Activated T-cell treated with anti-CD3 and anti-CD28 coated beads, Interleukin-2, amount 50 U/mL, for 4 hours (primary cell): ENCODE results near the gene CAPN8. TPM values are rescaled to one million over a fixed set of nuclear protein-coding genes. Genes with fewer than 3 reads are reported as not detected.
A peak's percentile ranks its signal among the peaks of the same experiment; 100 is the strongest.

Source experiments
- ATAC-seq, 2 donors: fragments of 200-7000 bp; cut with Tn5 transposase; one replicate each; pipeline ENCODE4 v1.10.0; 2021
- DNase-seq: peaks from one replicate; pipeline ENCODE4 v3.0.0-alpha.2; 2020
- H3K27me3 Mint-ChIP-seq: one replicate; pipeline ENCODE4 v1.8.0; 2021; ENCODE audit warnings: low read depth, mixed read lengths
- H3K36me3 Mint-ChIP-seq: one replicate; pipeline ENCODE4 v1.8.0; 2022; ENCODE audit warnings: mixed read lengths; ENCODE audit not compliant: insufficient read depth
- H3K4me1 Mint-ChIP-seq: one replicate; pipeline ENCODE4 v1.8.0; 2021; ENCODE audit warnings: low read depth, mixed read lengths
- H3K4me3 Mint-ChIP-seq: one replicate; pipeline ENCODE4 v1.8.0; 2021; ENCODE audit warnings: mild to moderate bottlenecking, moderate library complexity, mixed read lengths
- H3K9me3 Mint-ChIP-seq: one replicate; pipeline ENCODE4 v1.8.0; 2021; ENCODE audit warnings: mixed read lengths
- total RNA-seq, 3 donors: library from RNA; stranded (reverse); gene quantifications; one replicate each; pipeline ENCODE4 v1.2.1, GENCODE V29; 2021

Gene CAPN8
- total RNA-seq, 3 donors from 2014 or later, result not detected

DNA sequence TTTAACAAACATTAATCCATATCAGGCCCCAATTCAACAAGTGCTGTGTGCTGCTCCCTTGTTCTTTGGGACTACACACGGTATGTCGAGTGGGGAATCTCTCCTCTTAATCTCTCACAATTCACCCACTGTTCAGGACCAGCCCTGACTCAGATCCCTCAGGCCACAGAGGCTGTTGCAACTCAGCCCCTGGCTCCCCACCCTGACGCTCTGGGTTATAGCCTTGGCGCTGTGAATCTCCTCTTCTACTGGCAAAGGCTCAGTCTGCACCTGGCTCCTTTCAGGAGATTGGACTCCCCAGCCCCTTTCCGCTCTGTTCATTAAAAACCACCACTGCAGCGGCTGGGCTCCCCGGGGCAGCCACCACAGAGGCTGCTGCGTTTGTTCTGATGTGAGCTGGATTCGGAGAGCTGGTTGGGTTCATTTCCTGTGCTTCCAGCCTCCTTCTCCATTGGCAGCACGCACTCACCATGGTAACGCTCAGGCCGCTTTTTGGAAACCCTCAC is 13.0 kb downstream of the CAPN8 start:
- no peak for ATAC-seq
- H3K27me3 Mint-ChIP-seq, result peaks cover 8% of the 10 kb centered on the region
- H3K36me3 Mint-ChIP-seq, result no peaks in the 10 kb centered on the region
- H3K9me3 Mint-ChIP-seq, result no peaks in the 10 kb centered on the region
- no peak overlapping the region for H3K4me3 Mint-ChIP-seq
- H3K4me1 Mint-ChIP-seq, result no peaks in the 10 kb centered on the region
- no peak for DNase-seq

DNA sequence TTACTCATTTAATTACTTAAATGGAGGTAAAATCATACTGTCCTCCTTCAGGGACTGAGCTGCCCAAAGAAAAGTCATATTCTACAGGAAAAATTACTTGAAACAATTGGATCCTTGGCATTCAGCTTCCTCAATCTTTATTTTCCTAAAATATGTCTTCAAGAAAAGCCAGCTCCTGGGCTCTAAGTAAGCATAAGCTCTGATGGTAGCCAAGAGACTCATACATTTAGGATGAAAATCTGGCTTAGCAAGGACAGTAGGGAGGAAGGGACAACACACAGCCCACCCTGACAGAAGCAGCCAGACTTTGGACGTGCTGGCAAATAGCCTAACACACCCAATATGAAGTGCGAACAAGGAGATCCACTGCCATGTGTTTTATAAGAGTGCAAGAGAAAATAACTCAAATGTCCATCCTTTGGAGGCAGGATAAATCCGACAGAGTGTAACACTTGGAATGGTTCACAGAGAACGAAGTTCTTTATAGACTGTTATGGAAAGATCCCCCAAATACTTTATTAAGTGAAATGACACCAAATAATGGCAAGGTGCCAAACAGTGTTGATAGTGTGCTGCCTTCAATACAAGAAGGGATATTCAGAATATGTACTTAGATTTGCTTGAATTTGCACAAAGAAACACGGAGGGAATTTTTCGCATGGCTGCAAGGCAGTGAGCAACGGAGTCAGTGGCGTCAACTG is 14.1 kb downstream of the CAPN8 start:
- H3K36me3 Mint-ChIP-seq, result no peaks in the 10 kb centered on the region
- no peaks in the 10 kb centered on the region for H3K9me3 Mint-ChIP-seq
- DNase-seq, result no peak
- ATAC-seq, result no peak
- peaks cover 8% of the 10 kb centered on the region for H3K27me3 Mint-ChIP-seq
- H3K4me1 Mint-ChIP-seq, result no peaks in the 10 kb centered on the region
- no peak overlapping the region for H3K4me3 Mint-ChIP-seq

DNA sequence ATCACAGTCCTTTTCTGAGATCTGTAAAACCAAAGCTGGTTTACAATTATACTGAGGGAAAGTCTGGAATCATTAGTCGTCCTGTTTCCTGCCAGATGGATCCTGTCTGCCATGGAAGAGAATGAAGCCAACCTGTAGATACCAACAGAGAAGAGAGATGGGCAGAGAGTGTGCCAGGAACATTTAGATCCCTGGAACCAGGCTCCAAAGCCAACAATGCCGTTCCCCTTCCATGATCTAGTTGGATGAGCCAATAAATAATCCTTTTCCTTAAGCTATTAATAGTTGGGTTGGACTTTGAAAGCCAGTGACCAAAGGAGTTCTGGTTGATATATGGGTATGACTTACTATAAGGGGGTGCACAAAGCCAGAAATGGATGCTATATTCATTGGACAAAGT is 15.0 kb downstream of the CAPN8 start:
- no peak overlapping the region for H3K4me3 Mint-ChIP-seq
- no peak for DNase-seq
- H3K4me1 Mint-ChIP-seq, result no peaks in the 10 kb centered on the region
- H3K9me3 Mint-ChIP-seq, result no peaks in the 10 kb centered on the region
- peaks cover 5% of the 10 kb centered on the region for H3K27me3 Mint-ChIP-seq
- no peaks in the 10 kb centered on the region for H3K36me3 Mint-ChIP-seq
- no peak for ATAC-seq

DNA sequence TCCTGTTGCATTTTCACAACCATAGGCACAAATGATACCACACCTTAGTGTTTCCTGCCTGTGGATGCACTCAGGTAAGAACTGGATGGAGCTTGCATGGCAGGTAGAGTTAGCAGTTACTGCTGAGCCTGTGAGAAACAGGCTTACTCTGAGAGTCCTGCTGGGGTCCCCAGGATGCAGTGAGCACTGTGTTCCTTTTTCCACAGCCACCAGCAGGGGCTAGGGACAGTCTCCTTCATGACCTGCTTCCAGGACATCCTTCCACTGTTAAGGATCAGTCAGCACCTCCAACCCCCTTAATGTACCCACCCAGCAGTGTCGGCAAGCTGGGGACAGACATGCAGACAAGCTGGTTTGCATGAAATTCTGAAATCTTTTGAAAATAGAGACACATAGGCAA is 16.3 kb downstream of the CAPN8 start:
- ATAC-seq (no peak), DNase-seq (no peak)
- H3K4me3 Mint-ChIP-seq, result no peak overlapping the region
- H3K4me1 Mint-ChIP-seq, result no peaks in the 10 kb centered on the region
- H3K27me3 Mint-ChIP-seq, result peaks cover 8% of the 10 kb centered on the region
- no peaks in the 10 kb centered on the region for H3K36me3 Mint-ChIP-seq
- no peaks in the 10 kb centered on the region for H3K9me3 Mint-ChIP-seq

DNA sequence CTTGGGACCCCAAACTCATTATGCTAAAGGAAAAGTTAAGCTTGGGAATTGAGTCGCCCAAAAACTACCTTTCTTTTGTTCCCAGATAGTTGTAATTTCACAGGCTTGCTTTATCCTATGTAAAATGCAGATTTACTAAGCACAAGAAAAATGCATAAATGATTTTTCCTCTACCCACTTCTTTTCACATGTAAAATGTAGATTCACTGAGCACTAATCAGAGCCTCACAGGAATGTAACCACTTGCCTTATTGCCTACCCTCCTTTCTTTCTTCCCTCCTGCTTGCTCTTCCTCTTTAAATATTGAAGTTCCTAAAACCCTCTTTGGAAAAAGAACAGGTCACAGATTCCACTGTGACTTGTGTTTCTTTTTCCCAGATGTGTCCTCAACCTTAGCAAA is 18.3 kb downstream of the CAPN8 start:
- Mint-ChIP-seq H3K36me3 (no peaks in the 10 kb centered on the region), H3K27me3 (peaks cover 5% of the 10 kb centered on the region), H3K4me1 (no peaks in the 10 kb centered on the region), H3K4me3 (no peak overlapping the region), H3K9me3 (no peaks in the 10 kb centered on the region)
- no peak for ATAC-seq
- no peak for DNase-seq

DNA sequence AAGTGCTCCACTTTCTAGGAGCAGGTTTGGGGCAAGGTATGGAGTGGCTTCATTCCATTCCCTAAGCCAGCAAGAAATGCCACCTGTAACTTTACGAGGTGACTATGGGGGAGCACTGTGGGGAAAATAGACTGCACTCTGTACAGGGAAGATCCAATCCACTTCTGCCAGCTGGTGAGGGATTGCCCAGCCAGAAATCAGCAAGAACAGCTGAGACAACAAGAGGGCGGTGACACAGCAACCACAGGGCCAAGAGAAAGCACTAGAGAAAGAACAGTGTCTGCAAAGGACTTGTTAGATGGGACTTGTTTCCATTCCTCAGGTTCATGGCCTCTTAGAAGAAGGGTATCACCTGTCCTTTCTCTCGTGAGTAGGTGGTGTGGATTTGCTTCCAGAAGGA is 19.6 kb downstream of the CAPN8 start:
- ATAC-seq, result no peak
- Mint-ChIP-seq H3K36me3 (no peaks in the 10 kb centered on the region), H3K27me3 (peaks cover 5% of the 10 kb centered on the region)

DNA sequence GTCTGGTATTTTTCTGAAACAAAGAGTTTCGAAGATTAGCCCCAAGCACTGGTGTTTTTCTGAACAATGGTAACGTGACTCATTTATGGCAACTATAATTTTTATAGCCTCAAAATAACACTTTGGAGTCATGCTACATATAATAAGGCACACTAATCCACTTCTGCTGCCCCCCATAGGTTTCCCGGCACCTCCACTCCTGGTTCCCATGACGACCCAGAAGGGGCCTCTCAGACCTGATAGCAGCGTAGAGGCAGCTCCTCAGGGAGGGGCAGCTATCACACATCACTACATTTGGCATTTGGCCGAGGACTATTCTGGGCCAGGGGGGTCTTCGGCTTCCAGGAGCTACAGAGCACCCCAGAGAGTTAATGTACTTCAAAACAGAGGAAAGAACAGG is 23.3 kb downstream of the CAPN8 start:
- peaks cover 28% of the 10 kb centered on the region for H3K9me3 Mint-ChIP-seq
- no peak overlapping the region for H3K4me3 Mint-ChIP-seq

More for the DNA sequence above, 19.6 kb downstream of the CAPN8 start:
- H3K4me3 Mint-ChIP-seq, result no peak overlapping the region
- H3K4me1 Mint-ChIP-seq, result no peaks in the 10 kb centered on the region
- DNase-seq, result no peak
- peaks cover 8% of the 10 kb centered on the region for H3K9me3 Mint-ChIP-seq

DNA sequence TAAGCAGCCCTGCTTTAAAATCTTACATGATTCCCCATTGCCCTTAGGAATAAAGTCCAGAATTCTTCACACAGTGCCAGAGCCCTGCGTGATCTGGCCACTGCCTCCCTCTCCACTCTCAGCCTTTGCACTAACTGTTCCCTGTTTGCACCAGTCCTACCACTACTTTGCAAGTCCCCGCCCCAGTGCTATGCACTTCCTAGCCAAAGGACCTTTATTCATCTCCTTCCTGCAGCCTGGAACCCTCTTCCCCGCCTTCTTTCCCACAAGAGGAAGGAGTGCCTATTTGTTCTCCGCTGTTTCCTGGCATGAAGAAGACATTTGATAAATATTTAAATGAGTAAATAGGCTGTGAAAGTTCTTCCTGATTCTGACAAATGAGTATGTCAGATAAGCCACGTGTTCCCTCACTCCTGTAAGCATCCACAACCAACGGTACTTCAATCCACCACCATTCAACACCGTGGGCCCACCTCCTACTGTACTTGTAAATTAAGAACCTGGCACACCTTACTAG is 23.9 kb downstream of the CAPN8 start:
- peaks cover 28% of the 10 kb centered on the region for H3K9me3 Mint-ChIP-seq
- DNase-seq (no peak), ATAC-seq (no peak)
- peaks cover 11% of the 10 kb centered on the region for H3K27me3 Mint-ChIP-seq
- peaks cover 6% of the 10 kb centered on the region for H3K4me1 Mint-ChIP-seq
- H3K4me3 Mint-ChIP-seq, result no peak overlapping the region
- no peaks in the 10 kb centered on the region for H3K36me3 Mint-ChIP-seq

More for the DNA sequence above, 23.3 kb downstream of the CAPN8 start:
- no peaks in the 10 kb centered on the region for H3K36me3 Mint-ChIP-seq
- ATAC-seq, result no peak
- peaks cover 6% of the 10 kb centered on the region for H3K27me3 Mint-ChIP-seq
- no peak for DNase-seq
- H3K4me1 Mint-ChIP-seq, result peaks cover 6% of the 10 kb centered on the region

DNA sequence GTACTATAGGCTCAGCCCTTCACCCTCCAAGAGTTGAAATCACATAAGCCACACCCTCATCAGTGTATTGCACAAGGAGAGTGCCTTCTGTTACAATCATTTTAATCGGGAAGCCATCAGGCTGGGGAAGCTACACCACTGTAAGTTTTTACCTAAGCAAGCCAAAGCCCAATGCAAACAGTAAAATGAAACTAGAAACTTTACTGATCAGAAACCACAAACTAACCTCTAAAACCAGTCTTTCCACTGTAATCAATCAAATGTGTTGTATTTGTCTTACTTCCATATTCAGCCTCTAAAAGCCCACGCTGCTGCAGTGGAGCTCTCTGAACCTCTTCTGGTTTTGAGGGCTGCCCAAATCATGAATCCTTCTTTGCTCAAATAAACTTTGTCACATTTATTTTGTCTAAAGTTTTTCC is 26.2 kb downstream of the CAPN8 start:
- Mint-ChIP-seq H3K4me3 (no peak overlapping the region), H3K36me3 (no peaks in the 10 kb centered on the region), H3K27me3 (peaks cover 8% of the 10 kb centered on the region), H3K4me1 (peaks cover 6% of the 10 kb centered on the region), H3K9me3 (peaks cover 28% of the 10 kb centered on the region)
- no peak for DNase-seq
- peak; percentile 48 to 66 for ATAC-seq

DNA sequence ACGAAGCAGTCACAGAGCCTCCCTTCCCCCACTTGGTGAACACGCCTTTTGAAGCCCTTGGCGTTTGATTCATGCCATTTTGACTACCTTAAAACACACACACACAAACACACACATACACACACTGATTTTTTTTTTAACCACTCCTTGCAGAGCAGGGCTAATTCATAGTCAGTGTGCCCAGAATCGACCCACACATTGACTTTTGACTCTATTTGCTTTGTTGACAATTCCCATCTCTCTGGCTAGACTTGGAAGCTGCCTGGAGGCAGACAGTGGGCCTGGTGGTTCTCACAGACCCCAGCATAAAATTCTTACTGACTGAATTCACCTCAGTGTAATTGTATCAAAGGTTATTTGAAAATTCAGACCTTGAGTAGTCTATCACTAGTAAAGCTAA is 30.3 kb downstream of the CAPN8 start:
- Mint-ChIP-seq H3K36me3 (peaks cover 4% of the 10 kb centered on the region), H3K9me3 (peaks cover 20% of the 10 kb centered on the region), H3K27me3 (peaks cover 15% of the 10 kb centered on the region), H3K4me3 (no peak overlapping the region), H3K4me1 (peaks cover 6% of the 10 kb centered on the region)
- DNase-seq (no peak), ATAC-seq (no peak)

DNA sequence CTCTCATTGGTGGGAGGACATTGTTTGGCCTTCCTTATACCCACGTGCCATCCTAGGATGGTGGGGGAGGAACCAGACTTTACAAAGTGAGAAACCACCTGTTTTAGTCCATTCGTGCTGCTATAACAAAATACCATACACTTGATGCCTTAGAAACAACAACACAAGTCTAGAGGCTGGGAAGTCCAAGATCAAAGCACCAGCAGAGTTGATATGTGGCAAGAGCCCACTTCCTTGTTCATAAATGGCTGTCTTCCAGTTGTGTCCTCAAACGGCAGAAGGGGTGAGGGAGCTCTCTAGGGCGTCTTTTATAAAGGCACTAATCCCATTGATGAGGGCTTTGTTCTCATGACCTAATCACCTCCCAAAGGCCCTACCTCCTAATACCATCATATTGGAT is 31.1 kb downstream of the CAPN8 start:
- Mint-ChIP-seq H3K9me3 (peaks cover 12% of the 10 kb centered on the region), H3K4me3 (no peak overlapping the region)
- no peak for ATAC-seq

DNA sequence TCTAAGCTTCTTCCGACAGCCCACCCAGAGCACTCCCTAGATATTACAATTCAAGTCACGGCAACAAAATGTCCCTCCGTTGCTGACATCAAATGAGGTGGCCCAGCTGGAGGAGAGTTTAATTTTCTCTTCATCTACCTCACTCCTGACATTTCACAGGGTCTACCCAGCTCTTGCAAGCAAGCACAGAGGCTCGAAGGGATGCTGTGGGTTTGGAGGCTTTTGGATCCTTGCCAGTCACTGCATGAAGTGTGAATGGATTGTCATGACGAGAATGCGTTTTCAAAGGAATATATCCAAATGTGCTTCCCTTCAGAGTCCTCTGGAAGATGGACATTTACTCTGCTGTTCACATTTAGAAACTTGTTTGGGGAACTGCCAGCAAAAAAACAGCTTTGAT is 33.5 kb downstream of the CAPN8 start:
- Mint-ChIP-seq H3K27me3 (peaks cover 12% of the 10 kb centered on the region), H3K36me3 (peaks cover 4% of the 10 kb centered on the region), H3K9me3 (peaks cover 6% of the 10 kb centered on the region), H3K4me1 (no peaks in the 10 kb centered on the region), H3K4me3 (no peak overlapping the region)
- ATAC-seq, result no peak
- no peak for DNase-seq

More for the DNA sequence above, 31.1 kb downstream of the CAPN8 start:
- H3K4me1 Mint-ChIP-seq, result peaks cover under 1% of the 10 kb centered on the region
- peaks cover 15% of the 10 kb centered on the region for H3K27me3 Mint-ChIP-seq
- no peak for DNase-seq
- peaks cover 4% of the 10 kb centered on the region for H3K36me3 Mint-ChIP-seq

DNA sequence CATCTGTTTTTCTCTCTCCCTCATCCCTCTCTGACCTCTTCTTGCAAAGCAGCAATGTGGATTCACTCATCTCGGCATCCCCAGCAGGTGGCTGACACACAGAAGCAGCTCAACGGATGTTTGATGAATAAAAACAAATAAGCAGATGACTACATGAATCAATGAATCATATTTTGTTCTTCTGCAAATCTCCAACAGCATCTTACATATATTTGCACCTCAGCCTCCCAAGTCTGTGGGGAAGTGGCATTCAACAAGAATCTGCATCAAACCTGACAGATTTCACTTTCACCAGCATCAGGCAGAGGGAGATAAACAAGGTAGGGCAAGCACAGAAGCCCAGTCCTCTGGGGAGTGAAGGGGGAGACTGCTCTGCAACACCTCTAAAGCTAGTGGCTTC is 34.0 kb downstream of the CAPN8 start:
- Mint-ChIP-seq H3K4me3 (no peak overlapping the region), H3K9me3 (peaks cover 6% of the 10 kb centered on the region), H3K27me3 (peaks cover 10% of the 10 kb centered on the region), H3K4me1 (no peaks in the 10 kb centered on the region), H3K36me3 (peaks cover 4% of the 10 kb centered on the region)
- DNase-seq (no peak), ATAC-seq (peak in 1 of 2 donors; percentile 20)

DNA sequence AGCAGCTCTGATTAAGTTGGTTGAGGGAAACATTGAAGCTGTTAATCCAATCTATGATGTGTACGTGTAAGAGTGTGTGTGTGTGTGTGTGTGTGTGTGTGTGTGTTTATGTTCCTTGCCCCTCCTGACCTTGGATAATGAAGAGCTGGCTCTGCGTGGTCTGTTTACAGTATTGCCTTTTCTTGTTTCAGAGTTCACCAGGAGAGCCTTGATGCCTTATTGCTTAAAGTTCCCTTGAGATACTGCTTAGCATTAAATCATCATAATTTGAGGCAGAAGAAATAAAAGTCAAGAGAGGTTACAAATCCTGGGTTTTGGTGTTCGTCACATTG is 36.4 kb downstream of the CAPN8 start:
- ATAC-seq (no peak), DNase-seq (no peak)
- peaks cover 4% of the 10 kb centered on the region for H3K36me3 Mint-ChIP-seq
- H3K27me3 Mint-ChIP-seq, result peaks cover 7% of the 10 kb centered on the region
- H3K9me3 Mint-ChIP-seq, result peaks cover 5% of the 10 kb centered on the region
- H3K4me1 Mint-ChIP-seq, result no peaks in the 10 kb centered on the region
- H3K4me3 Mint-ChIP-seq, result no peak overlapping the region
